ENCODE measurements around the gene SERPINF2.
A peak's percentile ranks its signal among the peaks of the same experiment; 100 is the strongest.

Gene SERPINF2

GRCh38 chr17:1779571-1780131 lies 37.0 kb downstream of the SERPINF2 start:
- no peaks in the 10 kb centered on the region for H3K27me3 ChIP-seq
- H3K9me3 ChIP-seq, result no peaks in the 10 kb centered on the region
- H3K36me3 ChIP-seq, result no peaks in the 10 kb centered on the region; the same call in 1 of the 2 replicates
- no peaks in the 10 kb centered on the region; the same call in 1 of the 2 replicates for H3K4me1 ChIP-seq
- TF ChIP-seq, protein P1, sequence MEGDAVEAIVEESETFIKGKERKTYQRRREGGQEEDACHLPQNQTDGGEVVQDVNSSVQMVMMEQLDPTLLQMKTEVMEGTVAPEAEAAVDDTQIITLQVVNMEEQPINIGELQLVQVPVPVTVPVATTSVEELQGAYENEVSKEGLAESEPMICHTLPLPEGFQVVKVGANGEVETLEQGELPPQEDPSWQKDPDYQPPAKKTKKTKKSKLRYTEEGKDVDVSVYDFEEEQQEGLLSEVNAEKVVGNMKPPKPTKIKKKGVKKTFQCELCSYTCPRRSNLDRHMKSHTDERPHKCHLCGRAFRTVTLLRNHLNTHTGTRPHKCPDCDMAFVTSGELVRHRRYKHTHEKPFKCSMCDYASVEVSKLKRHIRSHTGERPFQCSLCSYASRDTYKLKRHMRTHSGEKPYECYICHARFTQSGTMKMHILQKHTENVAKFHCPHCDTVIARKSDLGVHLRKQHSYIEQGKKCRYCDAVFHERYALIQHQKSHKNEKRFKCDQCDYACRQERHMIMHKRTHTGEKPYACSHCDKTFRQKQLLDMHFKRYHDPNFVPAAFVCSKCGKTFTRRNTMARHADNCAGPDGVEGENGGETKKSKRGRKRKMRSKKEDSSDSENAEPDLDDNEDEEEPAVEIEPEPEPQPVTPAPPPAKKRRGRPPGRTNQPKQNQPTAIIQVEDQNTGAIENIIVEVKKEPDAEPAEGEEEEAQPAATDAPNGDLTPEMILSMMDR (IDR thresholded peaks at IDR 0.05; ENCODE audit: low read depth, low read length), result no peak
- no peak overlapping the region for H3K4me3 ChIP-seq (ENCODE audit: low read depth, low read length)
- DNase-seq, result no peak

GRCh38 chr17:1782171-1782567 lies 39.5 kb downstream of the SERPINF2 start:
- Histone ChIP-seq H3K4me3 (ENCODE audit: low read depth, low read length) (no peak overlapping the region), H3K36me3 (peaks cover 3% of the 10 kb centered on the region)

DNA sequence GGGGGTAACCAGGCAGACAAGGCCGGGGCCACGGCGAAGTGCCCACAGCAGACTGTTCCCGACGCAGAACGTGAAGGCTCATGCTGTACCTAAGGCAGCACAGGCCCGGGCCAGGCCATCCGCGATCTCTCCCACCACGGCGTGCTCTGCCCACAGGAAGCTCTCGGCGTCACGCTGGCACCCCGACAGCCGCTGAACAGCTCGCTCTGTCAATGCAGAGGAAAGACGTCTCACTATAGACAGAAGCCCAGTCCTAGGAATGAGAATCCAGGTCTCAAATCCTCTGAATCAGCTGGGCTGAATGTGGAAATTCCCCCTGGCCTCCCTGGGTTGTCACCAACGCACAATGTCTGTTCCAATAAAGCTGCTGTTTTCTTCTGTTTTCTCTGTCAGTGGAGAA lies 40.6 kb downstream of the SERPINF2 start:
- Histone ChIP-seq H3K27me3 (no peaks in the 10 kb centered on the region), H3K36me3 (peaks cover 5% of the 10 kb centered on the region; the same call in 1 of the 2 replicates), H3K4me1 (peaks cover 4% of the 10 kb centered on the region), H3K9me3 (no peaks in the 10 kb centered on the region), H3K4me3 (ENCODE audit: low read depth, low read length) (no peak overlapping the region)
- TF ChIP-seq, protein P1 (IDR thresholded peaks at IDR 0.05; ENCODE audit: low read depth, low read length), result no peak
- DNase-seq, result no peak

More at GRCh38 chr17:1782171-1782567, 39.5 kb downstream of the SERPINF2 start:
- no peak for DNase-seq
- H3K9me3 ChIP-seq, result no peaks in the 10 kb centered on the region
- peaks cover 2% of the 10 kb centered on the region for H3K4me1 ChIP-seq
- TF ChIP-seq, protein P1 (IDR thresholded peaks at IDR 0.05; ENCODE audit: low read depth, low read length), result no peak
- no peaks in the 10 kb centered on the region for H3K27me3 ChIP-seq

- H3K4me3 ChIP-seq (ENCODE audit: low read depth, low read length), result no peak overlapping the region
- peak; percentile 33 for DNase-seq
These were observed 41.4 kb downstream of the SERPINF2 start for GRCh38 chr17:1783834-1784611.

DNA sequence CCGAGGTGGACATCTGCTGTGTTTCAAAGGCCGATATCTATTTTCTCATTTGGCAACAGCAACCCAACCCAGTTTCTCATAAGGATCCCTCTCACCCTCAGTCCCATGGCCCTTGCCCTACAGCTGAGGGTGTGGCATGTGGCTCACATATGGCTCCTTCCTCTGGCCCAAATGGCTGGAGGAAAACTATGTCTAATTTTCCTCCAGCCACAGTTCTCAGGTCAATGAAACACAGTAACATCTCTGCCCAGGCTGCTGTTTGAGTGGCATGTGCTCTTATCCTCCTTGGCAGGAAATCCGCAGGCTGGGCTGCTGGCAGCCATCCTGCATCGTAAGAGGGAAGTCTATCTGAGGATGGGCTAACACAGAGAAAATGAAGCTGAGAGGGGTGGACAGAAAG lies 43.3 kb downstream of the SERPINF2 start:
- H3K4me1 ChIP-seq, result peaks cover 4% of the 10 kb centered on the region

More at GRCh38 chr17:1783834-1784611, 41.4 kb downstream of the SERPINF2 start:
- peaks cover 4% of the 10 kb centered on the region for H3K4me1 ChIP-seq
- H3K9me3 ChIP-seq, result no peaks in the 10 kb centered on the region
- TF ChIP-seq, protein P1 (IDR thresholded peaks at IDR 0.05; ENCODE audit: low read depth, low read length), result peak; percentile 60
- no peaks in the 10 kb centered on the region for H3K27me3 ChIP-seq
- H3K36me3 ChIP-seq, result peaks cover 5% of the 10 kb centered on the region; the same call in 1 of the 2 replicates

More for the DNA sequence above, 43.3 kb downstream of the SERPINF2 start:
- no peak overlapping the region for H3K4me3 ChIP-seq (ENCODE audit: low read depth, low read length)
- peaks cover 5% of the 10 kb centered on the region; the same call in 1 of the 2 replicates for H3K36me3 ChIP-seq
- DNase-seq, result no peak
- no peaks in the 10 kb centered on the region for H3K9me3 ChIP-seq
- H3K27me3 ChIP-seq, result no peaks in the 10 kb centered on the region
- TF ChIP-seq, protein P1 (IDR thresholded peaks at IDR 0.05; ENCODE audit: low read depth, low read length), result no peak
